Loucy (cell line): ENCODE results near the gene SH3BP5L.

ENCODE experiments used
- EZH2phosphoT487 ChIP-seq: fragments of 200-600 bp; IDR thresholded peaks from 2 replicates; pipeline ENCODE4 v1.6.1; 2018; ENCODE audit warnings: antibody characterized with exemption, mild to moderate bottlenecking, moderate library complexity, borderline replicate concordance
- TF ChIP-seq, protein P1 (sequence below): fragments of 200-600 bp; sonication (generic); conservative IDR thresholded peaks from 2 replicates; pipeline ENCODE4 v1.5.1; 2014; ENCODE audit warnings: mild to moderate bottlenecking, antibody characterized with exemption, low read length

DNA sequence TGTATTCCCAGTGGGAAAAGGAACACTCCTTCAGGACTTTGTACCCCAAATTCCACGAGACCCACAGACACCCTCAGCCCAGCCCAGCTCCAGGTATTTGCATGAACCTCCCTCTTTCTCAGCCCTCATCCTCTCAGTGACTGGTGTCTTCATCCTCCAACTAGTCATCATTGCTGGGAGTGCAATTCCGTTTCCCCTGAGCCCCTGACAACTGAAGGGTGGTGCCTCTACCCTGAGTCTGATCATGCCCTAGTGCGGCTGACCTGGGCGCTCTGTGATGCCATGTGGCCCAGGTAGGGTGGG, 36.9 kb upstream of the SH3BP5L start:
- TF ChIP-seq, protein P1, sequence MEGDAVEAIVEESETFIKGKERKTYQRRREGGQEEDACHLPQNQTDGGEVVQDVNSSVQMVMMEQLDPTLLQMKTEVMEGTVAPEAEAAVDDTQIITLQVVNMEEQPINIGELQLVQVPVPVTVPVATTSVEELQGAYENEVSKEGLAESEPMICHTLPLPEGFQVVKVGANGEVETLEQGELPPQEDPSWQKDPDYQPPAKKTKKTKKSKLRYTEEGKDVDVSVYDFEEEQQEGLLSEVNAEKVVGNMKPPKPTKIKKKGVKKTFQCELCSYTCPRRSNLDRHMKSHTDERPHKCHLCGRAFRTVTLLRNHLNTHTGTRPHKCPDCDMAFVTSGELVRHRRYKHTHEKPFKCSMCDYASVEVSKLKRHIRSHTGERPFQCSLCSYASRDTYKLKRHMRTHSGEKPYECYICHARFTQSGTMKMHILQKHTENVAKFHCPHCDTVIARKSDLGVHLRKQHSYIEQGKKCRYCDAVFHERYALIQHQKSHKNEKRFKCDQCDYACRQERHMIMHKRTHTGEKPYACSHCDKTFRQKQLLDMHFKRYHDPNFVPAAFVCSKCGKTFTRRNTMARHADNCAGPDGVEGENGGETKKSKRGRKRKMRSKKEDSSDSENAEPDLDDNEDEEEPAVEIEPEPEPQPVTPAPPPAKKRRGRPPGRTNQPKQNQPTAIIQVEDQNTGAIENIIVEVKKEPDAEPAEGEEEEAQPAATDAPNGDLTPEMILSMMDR: no peak
- TF ChIP-seq EZH2phosphoT487: no peak
